GM10248 (cell line): ENCODE results near the gene VEGFA.

ENCODE experiments used
- CTCF ChIA-PET: fragments of 300-600 bp; sonication (Branson Sonifier 250); formaldehyde crosslinking; extraction: SDS; loops from one replicate; lab custom pipeline; 2021; ENCODE audit warnings: antibody characterized with exemption; lab: Yijun Ruan, JAX
- POLR2A ChIA-PET: fragments of 350-650 bp; sonication (Branson Sonifier 250); formaldehyde crosslinking; extraction: SDS; loops from one replicate; lab custom pipeline; 2020; ENCODE audit warnings: antibody characterized with exemption; lab: Yijun Ruan, JAX
- DNase-seq: peaks from one replicate; pipeline ENCODE4 v3.0.0; 2012; ENCODE audit errors: extremely low spot score
- TF ChIP-seq, protein P1 (sequence below): IDR thresholded peaks from 2 replicates; pipeline ENCODE4 v1.5.1; 2012; ENCODE audit warnings: mild to moderate bottlenecking, low read depth; ENCODE audit errors: extremely low read depth, missing control alignments, control extremely low read depth

Gene VEGFA

DNA sequence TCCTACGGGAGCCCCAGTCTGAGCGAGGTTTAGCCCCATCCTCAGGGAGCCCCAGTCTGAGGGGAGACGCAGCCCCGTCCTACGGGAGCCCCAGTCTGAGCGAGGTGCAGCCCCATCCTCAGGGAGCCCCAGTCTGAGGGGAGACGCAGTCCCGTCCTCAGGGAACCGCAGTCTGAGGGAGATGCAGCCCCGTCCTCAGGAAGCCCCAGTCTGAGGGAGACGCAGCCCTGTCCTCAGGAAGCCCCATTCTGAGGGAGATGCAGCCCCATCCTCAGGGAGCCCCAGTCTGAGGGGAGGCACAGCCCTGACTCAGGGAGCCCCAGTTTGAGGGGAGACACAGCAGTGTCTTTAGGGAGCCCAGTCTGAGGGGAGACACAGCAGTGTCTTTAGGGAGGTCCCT, 27.9 kb downstream of the VEGFA start:
- ChIA-PET CTCF (no interaction called here), POLR2A (no interaction called here)
- DNase-seq, result no peak
- TF ChIP-seq, protein P1, sequence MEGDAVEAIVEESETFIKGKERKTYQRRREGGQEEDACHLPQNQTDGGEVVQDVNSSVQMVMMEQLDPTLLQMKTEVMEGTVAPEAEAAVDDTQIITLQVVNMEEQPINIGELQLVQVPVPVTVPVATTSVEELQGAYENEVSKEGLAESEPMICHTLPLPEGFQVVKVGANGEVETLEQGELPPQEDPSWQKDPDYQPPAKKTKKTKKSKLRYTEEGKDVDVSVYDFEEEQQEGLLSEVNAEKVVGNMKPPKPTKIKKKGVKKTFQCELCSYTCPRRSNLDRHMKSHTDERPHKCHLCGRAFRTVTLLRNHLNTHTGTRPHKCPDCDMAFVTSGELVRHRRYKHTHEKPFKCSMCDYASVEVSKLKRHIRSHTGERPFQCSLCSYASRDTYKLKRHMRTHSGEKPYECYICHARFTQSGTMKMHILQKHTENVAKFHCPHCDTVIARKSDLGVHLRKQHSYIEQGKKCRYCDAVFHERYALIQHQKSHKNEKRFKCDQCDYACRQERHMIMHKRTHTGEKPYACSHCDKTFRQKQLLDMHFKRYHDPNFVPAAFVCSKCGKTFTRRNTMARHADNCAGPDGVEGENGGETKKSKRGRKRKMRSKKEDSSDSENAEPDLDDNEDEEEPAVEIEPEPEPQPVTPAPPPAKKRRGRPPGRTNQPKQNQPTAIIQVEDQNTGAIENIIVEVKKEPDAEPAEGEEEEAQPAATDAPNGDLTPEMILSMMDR, result no peak

DNA sequence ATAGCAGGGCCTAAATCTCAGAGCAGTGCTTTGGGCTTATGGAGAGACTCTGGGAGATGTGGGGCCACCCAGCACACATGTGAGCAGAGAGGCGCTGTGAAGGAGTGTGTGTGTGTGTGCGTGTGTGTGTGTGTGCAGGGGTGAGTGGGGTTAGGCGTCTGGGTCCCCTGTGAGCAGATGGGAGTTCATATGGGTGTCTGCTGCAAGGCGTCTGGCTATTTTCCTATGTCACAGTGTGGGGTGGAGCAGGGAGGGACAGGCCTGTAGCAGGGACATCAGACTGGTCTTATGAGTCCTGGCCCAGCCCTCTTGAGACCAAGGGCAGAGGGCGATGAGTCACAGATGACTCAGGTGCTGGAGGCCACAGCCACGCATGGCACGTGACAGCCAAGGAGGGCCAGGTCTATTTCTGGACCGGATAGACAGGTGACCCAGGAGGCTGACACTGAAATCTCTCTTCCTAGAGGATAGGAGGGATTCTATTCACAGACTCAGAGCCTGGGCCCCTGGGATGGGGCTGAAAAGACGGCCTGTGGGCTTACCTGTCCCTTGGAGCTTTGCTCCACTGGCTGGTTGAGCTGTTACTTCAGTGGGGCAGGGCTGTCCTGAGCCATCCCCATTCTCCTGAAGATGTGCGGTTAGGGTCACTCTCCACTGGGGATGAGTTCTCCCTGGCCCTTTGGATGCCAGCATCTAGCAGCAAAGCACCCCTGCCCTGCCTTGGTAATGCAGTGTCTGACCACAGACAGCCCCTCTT, 28.9 kb downstream of the VEGFA start:
- DNase-seq, result peak; percentile 47
- TF ChIP-seq, protein P1, result no peak
- CTCF ChIA-PET, result no interaction called here
- POLR2A ChIA-PET, result no interaction called here

DNA sequence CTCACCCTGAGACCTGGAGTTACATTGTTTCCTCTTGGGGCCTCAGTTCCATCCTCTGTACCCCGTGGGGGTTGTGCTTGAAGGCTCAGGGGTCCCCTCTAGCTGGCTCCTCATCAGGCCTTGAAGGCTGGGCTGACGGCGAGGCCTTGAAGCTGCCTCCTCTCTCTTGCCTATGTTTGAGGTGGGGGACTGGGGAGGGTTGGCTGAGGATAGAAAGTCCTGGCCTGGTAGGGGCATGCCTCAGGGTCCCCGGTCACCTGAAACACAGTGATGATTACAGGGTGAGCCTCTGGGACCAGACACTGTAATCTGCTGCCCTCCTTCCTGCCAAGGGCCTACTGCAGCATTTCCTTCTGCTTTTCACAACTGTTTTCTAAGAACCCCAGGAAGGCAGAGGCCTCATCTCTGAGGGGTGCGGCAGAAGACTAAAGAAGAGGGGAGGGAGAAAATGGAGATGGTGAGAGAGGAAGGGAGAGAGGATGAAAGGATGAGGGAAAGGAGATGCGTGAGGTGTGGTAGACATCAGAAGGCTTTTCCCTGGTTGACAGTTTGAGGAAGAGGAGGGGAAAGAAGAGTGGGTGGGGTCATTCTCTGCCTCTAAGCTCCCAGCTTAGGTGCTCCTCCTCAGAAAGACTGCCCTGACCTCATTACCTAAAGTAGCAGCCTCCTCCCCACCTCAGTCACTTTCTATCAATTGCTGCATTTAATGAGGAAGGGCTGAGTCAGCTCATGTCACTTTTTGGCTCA, 29.7 kb downstream of the VEGFA start:
- ChIA-PET POLR2A (no interaction called here), CTCF (no interaction called here)
- no peak for DNase-seq
- TF ChIP-seq, protein P1, result no peak

DNA sequence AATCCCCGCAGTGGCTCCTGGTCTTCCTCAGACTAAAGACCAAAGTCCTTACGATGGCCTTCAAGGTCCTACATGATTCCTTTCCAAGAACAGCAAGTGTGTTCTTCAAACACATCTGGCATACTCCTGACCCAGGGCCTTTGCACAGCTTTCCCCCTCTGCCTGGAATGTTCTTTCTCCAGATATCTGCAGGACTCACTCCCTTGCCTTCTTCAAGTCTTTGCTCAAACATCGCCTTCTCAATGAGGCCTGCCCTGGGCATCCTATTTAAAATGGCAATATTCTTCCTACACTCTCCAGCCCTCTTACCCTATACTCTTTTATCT, 30.2 kb downstream of the VEGFA start:
- no peak for DNase-seq
- ChIA-PET POLR2A (no interaction called here), CTCF (no interaction called here)
- TF ChIP-seq, protein P1, result no peak

DNA sequence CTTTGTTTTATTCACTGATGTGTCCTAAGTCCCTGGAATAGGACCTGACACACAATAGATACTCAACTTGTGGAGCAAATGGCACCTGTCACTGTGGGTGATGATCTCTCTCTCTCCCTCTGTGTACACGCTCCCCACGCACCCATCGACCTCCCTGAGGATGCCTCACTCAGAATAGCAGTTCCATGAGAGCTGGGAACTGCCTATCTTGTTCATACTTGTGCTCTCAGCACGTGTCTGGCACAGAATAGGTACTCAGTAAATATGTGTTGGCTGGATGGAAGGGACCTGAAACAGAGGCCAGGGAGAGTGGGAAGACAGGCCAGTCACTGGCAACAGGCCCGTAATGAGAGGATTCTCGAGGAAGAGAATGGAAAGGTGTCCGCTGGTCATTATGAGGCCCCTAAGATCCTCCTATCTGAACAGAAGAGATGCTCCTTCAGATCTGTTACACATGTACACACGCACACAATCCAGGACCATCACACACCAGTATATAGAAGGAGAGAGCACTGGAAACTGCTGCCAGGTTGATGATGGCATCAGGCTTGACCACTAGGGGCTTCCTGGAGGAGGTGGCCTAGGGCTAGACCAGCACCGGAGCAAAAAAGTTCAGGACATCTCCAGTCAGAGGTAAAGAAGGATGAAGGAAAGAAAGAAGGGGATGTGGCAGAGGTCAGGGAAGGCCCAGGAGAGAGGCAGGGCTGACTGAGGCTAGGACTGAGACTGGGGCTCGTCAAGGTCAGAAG, 30.9 kb downstream of the VEGFA start:
- ChIA-PET POLR2A (no interaction called here), CTCF (interaction anchor here (2.0 kb wide), 1 partner anchor 31 kb away, joined by 5 read pairs; the partner anchor contains the start of gene VEGFA)
- no peak for DNase-seq

DNA sequence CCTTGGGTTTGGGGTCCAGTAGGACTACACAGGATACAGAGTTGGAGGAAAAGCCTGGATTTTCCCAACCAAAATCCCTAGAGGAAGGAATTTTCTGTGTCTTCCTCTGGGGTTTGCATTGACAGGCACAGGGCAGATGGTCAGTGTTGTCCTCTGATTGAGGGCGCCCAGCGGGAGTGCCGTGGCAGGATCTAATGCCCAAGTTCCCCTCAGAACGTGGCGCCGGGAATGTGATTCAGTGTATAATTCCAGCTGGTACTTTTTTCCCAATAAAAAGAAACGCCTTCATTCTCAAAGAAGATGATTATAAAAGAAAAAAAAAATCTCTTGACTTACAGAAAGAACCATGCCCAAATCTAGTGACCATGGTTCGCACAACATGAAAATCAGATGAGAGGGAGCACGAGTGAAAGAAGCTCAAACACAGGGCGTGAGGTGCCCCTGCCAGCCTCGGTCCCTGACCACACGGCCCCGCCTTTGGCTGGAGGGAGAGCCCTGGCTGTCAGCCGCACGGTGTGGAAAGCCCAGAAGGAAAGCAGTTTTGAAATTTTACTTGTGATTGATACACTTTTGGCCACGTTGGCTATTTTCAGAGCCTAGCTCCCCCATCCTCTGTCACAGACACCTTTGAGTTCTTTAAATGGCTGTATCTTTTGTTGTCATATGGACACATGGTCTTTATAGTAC, 31.6 kb downstream of the VEGFA start:
- ChIA-PET CTCF (interaction anchor here (1.0 to 2.0 kb wide), 4 partner anchors 13 to 32 kb away, joined by 3 to 5 read pairs (median 4); partner anchors contain the start of gene VEGFA), POLR2A (no interaction called here)
- no peak for DNase-seq
- TF ChIP-seq, protein P1, result no peak

More for the DNA sequence above, 30.9 kb downstream of the VEGFA start:
- TF ChIP-seq, protein P1, result no peak
